DOHH2 (cell line): ENCODE results near the gene ZNF639.

Source experiments
- EZH2phosphoT487 ChIP-seq: fragments of 200-600 bp; sonication (generic); IDR thresholded peaks from 2 replicates; pipeline ENCODE4 v1.6.1; 2017; ENCODE audit warnings: borderline replicate concordance, mild to moderate bottlenecking, antibody characterized with exemption, low read length, moderate library complexity, mixed read lengths
- TF ChIP-seq, protein P1 (sequence below): fragments of 200-600 bp; sonication (generic); IDR thresholded peaks from one replicate; pipeline ENCODE4 v1.5.1; 2014; ENCODE audit warnings: antibody characterized with exemption, mild to moderate bottlenecking, low read depth, low read length; ENCODE audit not compliant: poor library complexity, severe bottlenecking

DNA sequence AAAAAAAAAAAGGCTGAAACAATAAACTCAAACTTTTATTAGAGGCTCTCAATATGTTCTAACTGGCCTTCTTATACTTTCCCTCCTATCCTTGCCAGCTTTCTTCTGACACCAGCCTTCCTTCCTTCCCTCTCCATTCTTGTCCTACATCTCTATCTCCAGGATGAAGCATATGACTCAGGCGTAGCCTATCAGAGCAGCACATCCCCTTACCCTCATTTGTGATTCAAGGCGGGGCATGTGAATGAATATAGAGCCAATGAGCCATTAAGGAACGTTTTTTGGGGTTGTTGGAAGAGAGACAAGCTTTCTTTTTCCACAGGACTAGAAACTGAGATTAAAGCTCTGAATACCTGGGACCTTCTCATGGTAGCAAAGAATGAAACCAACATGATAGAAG is 46.8 kb upstream of the ZNF639 start:
- TF ChIP-seq, protein P1, sequence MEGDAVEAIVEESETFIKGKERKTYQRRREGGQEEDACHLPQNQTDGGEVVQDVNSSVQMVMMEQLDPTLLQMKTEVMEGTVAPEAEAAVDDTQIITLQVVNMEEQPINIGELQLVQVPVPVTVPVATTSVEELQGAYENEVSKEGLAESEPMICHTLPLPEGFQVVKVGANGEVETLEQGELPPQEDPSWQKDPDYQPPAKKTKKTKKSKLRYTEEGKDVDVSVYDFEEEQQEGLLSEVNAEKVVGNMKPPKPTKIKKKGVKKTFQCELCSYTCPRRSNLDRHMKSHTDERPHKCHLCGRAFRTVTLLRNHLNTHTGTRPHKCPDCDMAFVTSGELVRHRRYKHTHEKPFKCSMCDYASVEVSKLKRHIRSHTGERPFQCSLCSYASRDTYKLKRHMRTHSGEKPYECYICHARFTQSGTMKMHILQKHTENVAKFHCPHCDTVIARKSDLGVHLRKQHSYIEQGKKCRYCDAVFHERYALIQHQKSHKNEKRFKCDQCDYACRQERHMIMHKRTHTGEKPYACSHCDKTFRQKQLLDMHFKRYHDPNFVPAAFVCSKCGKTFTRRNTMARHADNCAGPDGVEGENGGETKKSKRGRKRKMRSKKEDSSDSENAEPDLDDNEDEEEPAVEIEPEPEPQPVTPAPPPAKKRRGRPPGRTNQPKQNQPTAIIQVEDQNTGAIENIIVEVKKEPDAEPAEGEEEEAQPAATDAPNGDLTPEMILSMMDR = no peak
- no peak for TF ChIP-seq EZH2phosphoT487
